Keratinocyte (primary cell): ENCODE measurements around the gene SELENOP. TPM values are rescaled to one million over a fixed set of nuclear protein-coding genes. Genes with fewer than 3 reads are reported as not detected.

ENCODE experiments used
- DNase-seq: peaks from one replicate; pipeline ENCODE4 v3.0.0-alpha.2; 2011; ENCODE audit warnings: low read depth, missing footprints, low spot score
- FAIRE-seq: peaks from 2 replicates; lab custom pipeline; 2011; peaks lifted over from hg19 to GRCh38; lab: Jason Lieb, UNC
- H2AFZ ChIP-seq: 2 replicates; pipeline ENCODE4 v1.6.0; 2012; ENCODE audit warnings: low read length, control low read depth, inconsistent platforms; ENCODE audit not compliant: control insufficient read depth
- H3K27ac ChIP-seq: 2 replicates; pipeline ENCODE4 v1.5.1; 2011; ENCODE audit warnings: low read length; ENCODE audit not compliant: control insufficient read depth, insufficient read depth
- H3K27me3 ChIP-seq: 3 replicates; pipeline ENCODE4 v1.6.0; 2011; ENCODE audit warnings: low read length; ENCODE audit not compliant: control insufficient read depth, insufficient read depth; ENCODE audit errors: extremely low read depth
- H3K36me3 ChIP-seq, 2 experiments: 2 replicates in 1 of 2; 3 replicates in 1 of 2; pipeline ENCODE4 v1.5.1; 2011; ENCODE audit warnings: low read length in 2 of 2, mild to moderate bottlenecking in 1 of 2; ENCODE audit not compliant: control insufficient read depth in 2 of 2, insufficient read depth in 2 of 2; ENCODE audit errors: extremely low read depth in 1 of 2
- H3K4me1 ChIP-seq: 3 replicates; pipeline ENCODE4 v1.5.1; 2011; ENCODE audit warnings: low read length; ENCODE audit not compliant: control insufficient read depth, insufficient read depth; ENCODE audit errors: extremely low read depth
- H3K4me2 ChIP-seq: 3 replicates; pipeline ENCODE4 v1.6.0; 2011; ENCODE audit warnings: low read depth, low read length; ENCODE audit not compliant: control insufficient read depth, insufficient read depth; ENCODE audit errors: extremely low read depth
- H3K4me3 ChIP-seq, 3 experiments: fragments of 200-600 bp in 1 of 3; sonication (generic) in 1 of 3; 2 replicates in 2 of 3; 3 replicates in 1 of 3; pipeline ENCODE4 v1.5.1; 2011 to 2016; ENCODE audit warnings: low read length in 3 of 3, mild to moderate bottlenecking in 3 of 3, control low read depth in 2 of 3, inconsistent platforms in 1 of 3, low read depth in 1 of 3, mixed read lengths in 1 of 3, mixed run types in 1 of 3, moderate library complexity in 1 of 3; ENCODE audit not compliant: control insufficient read depth in 2 of 3, insufficient read depth in 2 of 3; ENCODE audit errors: extremely low read depth in 1 of 3
- H3K79me2 ChIP-seq: 2 replicates; pipeline ENCODE4 v1.6.0; 2012; ENCODE audit warnings: low read length; ENCODE audit not compliant: control insufficient read depth, insufficient read depth
- H3K9ac ChIP-seq: 3 replicates; pipeline ENCODE4 v1.6.0; 2011; ENCODE audit warnings: low read length; ENCODE audit not compliant: control insufficient read depth, insufficient read depth; ENCODE audit errors: extremely low read depth
- H3K9me1 ChIP-seq: 3 replicates; pipeline ENCODE4 v1.6.0; 2011; ENCODE audit warnings: low read length; ENCODE audit not compliant: control insufficient read depth, insufficient read depth; ENCODE audit errors: extremely low read depth
- H3K9me3 ChIP-seq: 2 replicates; pipeline ENCODE4 v1.5.1; 2012; ENCODE audit warnings: low read depth, low read length; ENCODE audit not compliant: control insufficient read depth
- H4K20me1 ChIP-seq: 3 replicates; pipeline ENCODE4 v1.6.0; 2011; ENCODE audit warnings: low read length; ENCODE audit not compliant: control insufficient read depth, insufficient read depth; ENCODE audit errors: extremely low read depth
- EZH2 ChIP-seq: IDR thresholded peaks from one replicate; pipeline ENCODE4 v1.6.1; 2012; ENCODE audit warnings: inconsistent platforms, mild to moderate bottlenecking, low read length, moderate library complexity
- dilution Hi-C: fragments of 300-500 bp; cut with MboI; formaldehyde crosslinking; loops from one replicate; pipeline ENCODE4 v1.7.0; 2020; ENCODE audit warnings: low sequenced_read_pairs; ENCODE audit not compliant: extremely low pct_ligation_motif_present
- polyA plus RNA-seq, 5 experiments: library from polyadenylated mRNA; depleted of rRNA in 3 of 5; stranded (reverse) in 3 of 5; stranded (forward) in 1 of 5; unstranded in 1 of 5; fragments of >200 nt; gene quantifications; 1 replicate in 1 of 5; 2 replicates in 3 of 5; 3 replicates in 1 of 5; pipeline versions ENCODE4 v1.2.1 to v1.2.3, GENCODE V29; 2011 to 2012; ENCODE audit warnings: missing spikeins in 2 of 5, low read depth in 1 of 5, low replicate concordance in 1 of 5
- TF ChIP-seq, protein P1 (sequence below), 3 experiments: IDR thresholded peaks in 1 of 3; conservative IDR thresholded peaks in 1 of 3; optimal IDR thresholded peaks in 1 of 3; 2 replicates in 2 of 3; 3 replicates in 1 of 3; pipeline versions ENCODE3 to v1.5.1; 2011; ENCODE audit warnings: low read length in 3 of 3, mild to moderate bottlenecking in 3 of 3, moderate library complexity in 2 of 3, control low read depth in 1 of 3, inconsistent platforms in 1 of 3; ENCODE audit not compliant: insufficient read depth in 2 of 3; ENCODE audit errors: extremely low read depth in 1 of 3

Gene SELENOP
- polyA plus RNA-seq, 1 donor (not counting 4 experiments of a cell fraction or from before 2014, with no cell fraction given), result 10.4 TPM

DNA sequence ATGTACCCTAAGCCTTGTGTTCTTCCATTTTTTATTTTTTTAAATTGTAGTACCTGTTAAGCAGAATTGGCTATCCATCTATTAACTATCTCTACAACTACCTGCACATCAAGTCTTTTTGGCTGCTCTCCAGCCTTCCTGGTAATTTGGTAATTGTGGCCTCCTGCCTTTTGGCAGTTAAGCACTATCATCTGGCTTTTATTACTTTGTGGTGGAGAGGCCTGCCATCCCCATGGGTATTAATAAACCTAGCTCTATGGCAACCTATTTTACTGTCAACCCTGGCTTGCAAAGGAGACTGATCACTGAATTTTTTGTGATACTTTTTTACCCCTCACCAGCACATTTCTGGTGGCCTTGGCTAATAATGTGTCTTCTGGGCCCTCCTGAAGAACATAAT lies 20.5 kb downstream of the SELENOP start:
- no peak for FAIRE-seq
- no peaks in the 10 kb centered on the region for H3K4me1 ChIP-seq

DNA sequence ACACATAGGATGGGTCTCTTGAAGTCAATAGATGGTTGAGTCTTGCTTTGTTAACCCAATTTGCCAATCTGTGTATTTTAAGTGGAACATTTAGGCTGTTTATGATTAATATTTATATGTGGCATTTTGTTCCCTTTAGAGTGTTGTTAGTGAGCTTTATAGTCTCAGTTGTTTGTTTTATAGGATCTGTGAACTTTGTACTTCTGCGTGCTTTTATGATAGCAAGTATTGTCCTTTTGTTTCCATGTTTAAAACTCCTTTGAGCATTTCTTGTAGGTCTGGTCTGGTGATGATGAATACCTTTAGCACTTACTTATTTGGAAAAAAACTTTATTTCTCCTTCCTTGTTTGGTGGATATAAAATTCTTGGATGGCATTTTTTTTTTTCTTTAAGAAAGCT lies 23.8 kb downstream of the SELENOP start:
- dilution Hi-C loops, result no loop called here
- Histone ChIP-seq H4K20me1 (no peaks in the 10 kb centered on the region), H3K4me2 (no peak overlapping the region), H3K27ac (no peak overlapping the region), H3K9me3 (no peaks in the 10 kb centered on the region), H3K79me2 (no peaks in the 10 kb centered on the region), H3K27me3 (no peaks in the 10 kb centered on the region), H3K9me1 (no peaks in the 10 kb centered on the region), H3K36me3 (no peaks in the 10 kb centered on the region), H3K4me1 (no peaks in the 10 kb centered on the region), H2AFZ (no peak overlapping the region), H3K9ac (no peak overlapping the region), H3K4me3 (no peak overlapping the region)
- DNase-seq (no peak), FAIRE-seq (no peak)
- TF ChIP-seq EZH2, result no peak
- TF ChIP-seq, protein P1, sequence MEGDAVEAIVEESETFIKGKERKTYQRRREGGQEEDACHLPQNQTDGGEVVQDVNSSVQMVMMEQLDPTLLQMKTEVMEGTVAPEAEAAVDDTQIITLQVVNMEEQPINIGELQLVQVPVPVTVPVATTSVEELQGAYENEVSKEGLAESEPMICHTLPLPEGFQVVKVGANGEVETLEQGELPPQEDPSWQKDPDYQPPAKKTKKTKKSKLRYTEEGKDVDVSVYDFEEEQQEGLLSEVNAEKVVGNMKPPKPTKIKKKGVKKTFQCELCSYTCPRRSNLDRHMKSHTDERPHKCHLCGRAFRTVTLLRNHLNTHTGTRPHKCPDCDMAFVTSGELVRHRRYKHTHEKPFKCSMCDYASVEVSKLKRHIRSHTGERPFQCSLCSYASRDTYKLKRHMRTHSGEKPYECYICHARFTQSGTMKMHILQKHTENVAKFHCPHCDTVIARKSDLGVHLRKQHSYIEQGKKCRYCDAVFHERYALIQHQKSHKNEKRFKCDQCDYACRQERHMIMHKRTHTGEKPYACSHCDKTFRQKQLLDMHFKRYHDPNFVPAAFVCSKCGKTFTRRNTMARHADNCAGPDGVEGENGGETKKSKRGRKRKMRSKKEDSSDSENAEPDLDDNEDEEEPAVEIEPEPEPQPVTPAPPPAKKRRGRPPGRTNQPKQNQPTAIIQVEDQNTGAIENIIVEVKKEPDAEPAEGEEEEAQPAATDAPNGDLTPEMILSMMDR (optimal IDR thresholded peaks at IDR 0.05 in 1 of 3, IDR thresholded peaks at IDR 0.05 in 1 of 3, conservative IDR thresholded peaks at IDR 0.05 in 1 of 3; ENCODE audit: extremely low read depth in 1 of 3, insufficient read depth in 2 of 3, low read length in 3 of 3), result no peak

More for the DNA sequence above, 20.5 kb downstream of the SELENOP start:
- Histone ChIP-seq H3K27me3 (no peaks in the 10 kb centered on the region), H3K79me2 (no peaks in the 10 kb centered on the region), H3K9me1 (no peaks in the 10 kb centered on the region), H3K27ac (no peak overlapping the region), H4K20me1 (no peaks in the 10 kb centered on the region), H3K9ac (no peak overlapping the region), H3K9me3 (no peaks in the 10 kb centered on the region), H3K4me3 (no peak overlapping the region), H3K4me2 (no peak overlapping the region), H3K36me3 (no peaks in the 10 kb centered on the region), H2AFZ (no peak overlapping the region)
- TF ChIP-seq, protein P1 (optimal IDR thresholded peaks at IDR 0.05 in 1 of 3, IDR thresholded peaks at IDR 0.05 in 1 of 3, conservative IDR thresholded peaks at IDR 0.05 in 1 of 3; ENCODE audit: extremely low read depth in 1 of 3, insufficient read depth in 2 of 3, low read length in 3 of 3), result no peak
- TF ChIP-seq EZH2, result no peak
- DNase-seq, result no peak
- dilution Hi-C loops, result no loop called here
